Measurements from ENCODE around the gene COBL.

COBL gene

GRCh38 chr7:51175316-51175991 is 141.2 kb downstream of the COBL start:
- no peak for DNase-seq

DNA sequence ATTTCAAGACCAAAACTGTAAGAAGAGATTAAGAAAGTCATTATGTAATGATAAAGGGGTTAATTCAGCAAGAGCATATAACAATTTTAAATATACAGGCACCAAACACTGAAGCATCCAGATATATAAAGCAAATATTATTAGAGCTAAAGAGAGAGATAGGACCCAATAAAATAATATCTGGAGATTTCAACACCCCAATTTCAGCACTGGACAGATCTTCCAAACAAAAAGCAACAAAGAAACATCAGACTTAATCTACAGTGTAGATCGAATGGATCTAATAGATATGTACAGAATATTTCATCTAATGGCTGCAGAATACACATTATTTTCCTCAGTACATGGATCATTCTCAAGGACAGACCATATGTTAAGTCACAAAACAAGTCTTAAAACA is 151.3 kb downstream of the COBL start:
- DNase-seq: no peak

DNA sequence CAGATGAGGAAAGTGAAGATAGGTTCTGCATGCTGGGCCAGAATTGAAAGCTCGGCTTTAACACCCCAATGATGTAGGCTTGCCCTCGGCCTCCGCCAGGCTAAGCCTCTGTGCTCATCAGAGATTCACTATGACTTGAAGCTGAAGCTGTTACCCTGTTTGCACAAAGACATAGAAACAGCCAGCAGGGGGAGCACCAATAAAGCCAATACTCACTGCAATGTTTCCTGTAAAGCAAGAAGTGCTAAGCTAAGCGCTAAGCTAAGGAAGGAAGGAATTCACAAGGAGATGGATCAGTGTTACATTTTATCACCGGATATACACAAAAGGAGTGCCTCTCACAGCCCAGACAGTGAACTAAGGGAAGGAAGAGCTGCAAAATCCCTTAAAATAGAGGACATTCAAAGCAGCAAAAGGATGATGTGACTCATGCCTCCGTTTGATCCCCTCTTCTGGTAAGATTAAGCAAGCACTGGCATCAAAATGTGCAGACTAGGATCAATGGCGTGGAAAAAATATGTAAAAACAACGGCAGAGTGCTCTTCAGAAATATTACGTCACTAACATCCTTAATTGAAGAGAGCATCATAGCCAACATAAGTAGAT is 153.8 kb downstream of the COBL start:
- DNase-seq: peak; percentile 38

GRCh38 chr7:51161937-51162336 is 154.7 kb downstream of the COBL start:
- no peak for DNase-seq

- no peak for DNase-seq
Observed at GRCh38 chr7:51160990-51161615, 155.5 kb downstream of the COBL start.

- no peak for DNase-seq
Observed at GRCh38 chr7:51160411-51160810, 156.2 kb downstream of the COBL start.

GRCh38 chr7:51158742-51159445 is 157.7 kb downstream of the COBL start:
- no peak for DNase-seq

DNA sequence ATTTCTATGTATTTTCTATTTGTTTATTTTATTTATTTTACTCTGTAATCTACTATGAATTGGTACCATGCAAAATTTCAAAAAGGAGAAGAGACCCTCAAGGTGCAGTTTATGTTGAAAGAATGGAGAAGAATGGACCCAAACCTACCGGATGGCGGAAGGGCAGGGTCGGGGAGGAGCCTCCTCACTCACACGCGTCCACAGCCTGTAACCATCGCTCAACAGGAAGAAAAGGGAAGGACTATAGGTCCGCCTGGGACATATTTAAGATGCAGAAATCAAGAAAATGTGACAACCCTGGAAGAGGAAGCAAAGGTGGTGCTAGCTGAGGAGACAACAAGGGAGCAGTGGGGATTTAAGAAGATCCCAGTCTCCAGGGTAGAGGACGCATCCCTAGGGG is 158.4 kb downstream of the COBL start:
- DNase-seq: no peak

GRCh38 chr7:51154201-51154600 is 162.4 kb downstream of the COBL start:
- DNase-seq: no peak

GRCh38 chr7:51152706-51153200 is 163.9 kb downstream of the COBL start:
- DNase-seq: no peak

- no peak for DNase-seq
Observed at GRCh38 chr7:51151455-51151854, 165.2 kb downstream of the COBL start.

DNA sequence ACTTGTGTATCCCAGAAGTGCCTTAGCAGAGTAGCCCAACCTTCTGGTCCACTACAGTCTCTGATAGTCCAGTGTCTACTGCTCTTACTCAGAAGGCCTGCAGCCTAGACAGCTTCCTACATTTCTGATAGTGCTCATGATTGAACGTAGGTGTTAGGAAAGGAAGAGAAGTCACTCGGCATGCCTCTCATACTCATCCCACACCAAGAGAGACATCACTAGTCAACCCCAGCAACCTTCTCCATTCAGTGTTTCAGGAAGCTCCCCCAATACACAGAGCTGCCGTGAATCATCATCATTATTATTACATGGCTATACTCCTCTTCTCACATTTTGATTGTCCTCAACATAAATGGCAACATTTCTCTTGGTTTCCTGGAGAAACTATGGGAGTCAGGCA is 166.4 kb downstream of the COBL start:
- DNase-seq: no peak

GRCh38 chr7:51148216-51148615 is 168.4 kb downstream of the COBL start:
- no peak for DNase-seq

GRCh38 chr7:51146816-51147586 is 169.6 kb downstream of the COBL start:
- no peak for DNase-seq

GRCh38 chr7:51144178-51144577 is 172.4 kb downstream of the COBL start:
- DNase-seq: no peak

DNA sequence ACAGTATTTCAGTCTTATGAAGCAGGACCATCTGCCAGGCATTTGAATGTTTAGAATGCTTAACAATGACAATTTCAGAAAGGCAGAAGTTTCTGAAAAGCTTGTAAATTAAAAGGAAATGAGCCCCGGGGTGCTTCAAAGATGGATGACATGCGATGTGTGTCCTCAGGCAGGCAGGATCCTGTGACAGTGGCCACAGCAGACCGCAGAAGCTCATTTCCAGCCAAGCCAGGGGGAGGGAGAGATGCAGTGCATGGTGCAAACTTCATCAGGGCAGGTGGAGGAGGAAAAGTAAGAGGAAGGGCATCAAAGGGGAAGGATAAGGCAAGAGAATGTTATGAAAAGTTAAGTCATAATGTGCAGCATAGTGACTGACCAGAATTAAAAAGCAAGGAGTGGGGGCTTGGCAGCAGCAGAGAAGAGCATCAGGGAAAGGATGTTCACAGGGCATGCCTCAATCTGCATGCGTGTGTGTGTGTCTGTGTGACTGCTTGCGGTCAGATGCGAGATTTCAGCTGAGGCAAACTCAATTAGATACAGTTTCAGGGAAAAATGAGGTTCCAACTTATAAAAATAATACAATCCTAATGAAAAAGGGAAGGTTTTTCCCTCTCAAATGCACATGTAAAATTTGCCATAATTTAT is 173.7 kb downstream of the COBL start:
- DNase-seq: no peak

- DNase-seq: no peak
Observed at GRCh38 chr7:51141451-51142003, 175.1 kb downstream of the COBL start.

DNA sequence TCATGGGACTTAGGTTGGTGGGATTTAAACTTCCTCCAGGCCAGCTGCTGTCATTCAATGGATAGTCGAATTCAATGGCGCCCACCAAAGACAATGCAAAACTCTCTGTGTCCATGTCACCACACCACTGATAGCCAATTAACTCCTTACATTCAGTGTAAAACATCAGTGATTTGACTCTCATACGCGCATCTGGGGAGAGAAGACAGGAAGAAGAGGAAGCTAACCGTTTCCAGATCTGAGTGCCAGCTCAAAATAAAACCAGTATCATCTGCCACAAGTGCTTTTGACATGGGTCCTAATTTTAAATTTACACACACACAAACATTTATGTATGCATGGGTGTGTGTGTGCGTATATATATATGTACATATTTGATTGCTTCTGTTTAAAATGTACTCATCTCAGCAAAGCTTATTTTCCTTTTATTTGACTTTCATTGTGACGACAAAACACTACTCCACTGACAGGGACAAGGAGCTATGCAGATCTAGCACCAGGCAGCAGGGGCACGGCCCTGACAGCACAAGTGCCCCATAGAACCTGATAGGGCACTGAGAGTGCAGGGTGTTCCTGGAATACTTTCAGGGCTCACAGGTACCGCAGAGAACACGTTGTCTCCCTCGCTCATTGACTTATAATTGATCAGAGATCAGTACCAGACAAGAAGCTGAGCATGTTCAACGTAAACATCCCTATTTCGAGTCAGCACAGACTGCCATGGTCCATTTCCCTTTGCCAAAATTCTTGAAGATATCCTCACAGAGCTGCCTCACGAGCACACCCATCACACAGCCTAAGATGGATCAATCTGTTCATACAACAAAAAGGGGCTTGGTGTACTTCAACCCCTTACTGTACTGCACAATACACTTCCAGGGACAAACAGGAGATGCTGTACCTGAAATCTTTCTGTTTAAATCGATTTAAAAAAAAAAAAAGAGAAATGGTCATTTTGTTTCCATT is 176.1 kb downstream of the COBL start:
- DNase-seq: no peak

DNA sequence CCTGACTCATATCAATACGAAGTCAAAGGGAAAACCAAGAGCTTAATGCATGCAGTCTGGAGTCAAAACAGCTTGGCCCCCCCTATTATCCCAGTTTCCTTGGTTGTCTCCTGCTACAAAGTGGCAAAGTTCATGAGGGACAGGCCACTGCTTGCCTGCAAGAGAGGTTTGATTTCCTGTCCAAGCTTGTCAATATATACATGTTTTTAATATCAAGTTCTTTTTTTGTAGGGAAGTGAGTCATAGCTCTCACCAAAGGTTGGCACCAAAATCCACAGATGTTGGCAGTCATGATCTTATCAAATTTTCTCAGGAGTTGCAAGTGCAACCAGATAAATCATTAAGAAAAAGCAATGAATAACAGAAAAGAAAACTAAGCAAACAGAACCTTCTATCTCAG is 176.8 kb downstream of the COBL start:
- no peak for DNase-seq

Measured in GF-D8 (cell line).